Activated T-cell treated with anti-CD3 and anti-CD28 coated beads for 1 hour (primary cell): ENCODE data around the gene GRSF1.
"Not testable (repeated sequence)": the region's sequence is repeated elsewhere in the genome, so short reads cannot be mapped to it uniquely, and the experiment has no call there.

Source experiments
- DNase-seq: peaks from one replicate; pipeline ENCODE4 v3.0.0-alpha.2; 2020; ENCODE audit warnings: low read depth

GRSF1 gene

DNA sequence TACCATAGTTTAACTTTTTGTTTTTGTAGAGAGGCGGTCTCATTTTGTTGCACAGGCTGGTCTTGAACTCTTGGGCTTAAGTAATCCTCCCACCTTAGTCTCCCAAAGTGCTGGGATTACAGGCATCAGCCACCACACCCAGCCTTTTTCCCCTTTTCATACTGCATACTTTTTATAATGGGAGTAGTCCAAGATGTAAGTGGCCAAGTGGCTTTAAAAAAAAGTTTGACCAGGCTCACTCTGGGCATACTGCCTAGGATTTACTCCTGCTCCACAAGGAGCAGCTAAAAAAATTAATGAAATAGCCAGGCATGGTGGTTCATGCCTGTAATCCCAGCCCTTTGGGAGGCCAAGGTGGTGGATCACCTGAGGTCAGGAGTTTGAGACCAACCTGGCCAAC lies 6.0 kb downstream of the GRSF1 start:
- DNase-seq, result no peak

DNA sequence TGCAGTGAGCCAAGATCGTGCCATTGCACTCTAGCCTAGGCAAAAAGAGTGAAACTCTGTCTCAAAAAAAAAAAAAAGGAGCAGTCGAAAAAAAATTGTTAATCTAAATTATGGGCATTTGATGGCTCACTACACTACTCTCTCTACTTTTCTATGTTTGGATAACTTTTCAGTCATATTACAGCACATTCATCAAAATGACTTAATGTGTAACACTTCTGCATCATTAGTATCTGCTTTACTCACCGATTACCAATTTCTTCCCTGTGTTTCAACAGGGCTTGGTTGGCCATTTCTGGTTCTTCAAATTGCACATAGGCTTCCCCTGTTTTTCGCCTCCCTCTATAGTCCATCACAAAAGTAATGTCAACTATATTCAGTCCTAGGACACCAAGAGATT lies 8.4 kb downstream of the GRSF1 start:
- no peak for DNase-seq

DNA sequence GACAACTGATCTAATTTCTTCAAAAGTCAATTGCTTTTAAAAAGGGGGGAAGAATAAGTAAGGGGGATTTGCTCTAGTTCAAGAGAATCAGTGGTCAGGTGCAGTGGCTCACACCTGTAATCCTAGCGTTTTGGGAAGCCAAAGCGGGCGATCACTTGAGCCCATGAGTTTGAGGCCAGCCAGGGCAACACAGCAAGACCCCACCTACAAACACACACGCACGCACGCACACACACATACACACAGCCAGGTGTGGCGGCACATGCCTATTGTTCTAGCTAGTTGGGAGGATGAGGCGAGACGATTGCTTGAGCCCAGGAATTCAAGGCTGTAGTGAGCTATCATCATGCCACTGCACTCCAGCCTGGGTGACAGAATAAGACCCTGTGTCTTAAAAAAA lies 9.6 kb downstream of the GRSF1 start:
- DNase-seq, result no peak

DNA sequence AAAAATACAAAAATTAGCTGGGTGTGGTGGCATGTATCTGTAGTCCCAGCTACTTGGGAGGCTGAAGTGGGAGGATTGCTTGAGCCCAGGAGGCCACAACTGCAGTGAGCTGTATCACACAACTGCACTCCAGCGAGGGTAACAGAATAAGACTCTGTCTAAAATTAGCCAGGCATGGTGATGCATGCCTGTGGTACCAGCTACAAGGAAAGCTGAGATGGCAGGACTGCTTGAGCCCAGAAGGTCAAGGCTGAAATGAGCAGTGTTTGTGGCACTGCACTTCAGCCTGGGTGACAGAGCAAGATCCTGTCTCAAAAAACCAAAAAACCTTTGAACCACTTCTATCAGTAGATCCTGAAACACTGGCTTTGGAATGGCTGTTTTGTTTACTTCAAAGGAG lies 10.2 kb downstream of the GRSF1 start:
- DNase-seq, result no peak

DNA sequence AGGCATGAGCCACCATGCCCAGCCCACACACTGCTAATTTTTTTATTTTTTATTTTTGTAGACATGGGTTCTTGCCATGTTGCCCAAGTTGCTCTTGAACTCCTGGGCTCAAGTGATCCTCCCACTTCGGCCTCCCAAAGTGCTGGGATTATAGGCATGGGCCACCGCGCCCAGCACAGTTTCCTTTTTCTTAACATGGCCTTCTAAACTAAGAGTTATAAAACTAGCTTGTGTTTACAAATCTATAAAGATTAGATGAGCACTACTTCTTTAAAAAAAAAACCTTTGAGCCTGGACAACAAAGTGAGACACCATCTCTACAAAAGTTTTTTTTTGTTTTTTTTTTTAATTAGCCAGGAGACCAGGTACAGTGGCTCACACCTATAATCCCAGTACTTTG lies 10.7 kb downstream of the GRSF1 start:
- DNase-seq, result no peak

DNA sequence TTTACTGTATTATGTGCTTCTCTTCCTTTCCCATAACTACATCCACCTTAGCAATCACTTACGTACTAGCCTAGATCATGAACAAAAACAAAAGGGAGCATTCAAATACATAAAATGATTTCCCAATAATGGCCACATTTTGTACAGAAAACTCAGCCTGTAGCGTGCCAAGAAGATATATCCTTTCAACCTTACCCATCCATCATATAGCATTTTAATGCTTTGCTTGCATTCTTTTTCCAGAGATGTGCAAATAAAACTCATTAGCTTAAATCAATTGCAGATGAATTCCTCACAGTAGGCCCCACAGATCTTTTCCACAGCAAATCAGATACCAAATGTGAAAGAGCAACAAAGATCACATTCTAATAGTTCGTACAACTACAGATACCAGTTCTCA lies 20.8 kb downstream of the GRSF1 start:
- no peak for DNase-seq

DNA sequence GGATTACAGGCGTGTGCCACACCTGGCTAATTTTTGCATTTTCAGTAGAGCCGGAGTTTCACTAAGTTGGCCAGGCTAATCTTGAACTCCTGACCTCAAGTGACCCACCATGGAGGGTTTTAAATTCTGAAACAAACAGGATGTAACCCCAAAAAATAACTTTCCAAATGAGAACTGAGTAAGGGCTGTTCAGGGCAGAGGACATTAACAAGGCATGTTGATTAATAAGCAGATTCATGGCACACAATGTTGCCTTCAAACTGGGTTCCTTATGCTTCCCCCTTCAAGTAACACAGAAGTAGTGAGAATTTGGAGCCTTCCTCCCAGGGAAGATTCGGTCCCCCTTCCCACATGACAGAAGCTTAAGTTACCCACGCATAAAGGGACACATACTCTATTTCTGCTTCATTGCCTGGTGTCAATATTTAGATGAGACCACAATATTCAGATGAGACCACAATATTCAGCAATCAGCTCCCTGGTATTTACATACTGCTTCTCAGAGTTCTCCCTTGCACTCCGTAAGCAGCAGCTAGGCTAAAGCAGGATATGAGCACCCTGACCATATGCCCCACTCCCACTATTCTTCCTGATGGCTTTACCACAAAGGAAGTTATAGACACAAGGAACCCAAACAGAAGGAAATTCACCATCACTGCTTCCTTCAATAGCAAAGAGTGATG lies 21.4 kb downstream of the GRSF1 start:
- DNase-seq, result no peak

DNA sequence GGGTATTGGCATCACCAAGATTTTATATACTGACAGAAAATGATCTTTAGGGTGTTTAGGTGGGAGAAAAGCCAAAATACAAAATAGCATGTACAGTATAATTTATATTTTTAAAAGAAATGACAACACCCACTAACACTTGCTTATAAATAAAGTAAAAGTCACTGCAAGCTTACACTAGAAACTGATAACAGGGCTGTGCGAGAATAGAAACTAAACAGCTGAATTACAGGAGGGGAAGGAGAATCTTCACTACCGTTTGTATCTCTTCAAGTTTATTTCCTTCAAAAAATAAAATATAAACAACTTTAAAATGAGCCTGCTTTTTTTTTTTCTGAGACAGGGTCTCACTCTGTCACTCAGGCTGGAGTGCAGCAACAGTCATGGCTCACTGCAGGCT lies 22.8 kb downstream of the GRSF1 start:
- no peak for DNase-seq

DNA sequence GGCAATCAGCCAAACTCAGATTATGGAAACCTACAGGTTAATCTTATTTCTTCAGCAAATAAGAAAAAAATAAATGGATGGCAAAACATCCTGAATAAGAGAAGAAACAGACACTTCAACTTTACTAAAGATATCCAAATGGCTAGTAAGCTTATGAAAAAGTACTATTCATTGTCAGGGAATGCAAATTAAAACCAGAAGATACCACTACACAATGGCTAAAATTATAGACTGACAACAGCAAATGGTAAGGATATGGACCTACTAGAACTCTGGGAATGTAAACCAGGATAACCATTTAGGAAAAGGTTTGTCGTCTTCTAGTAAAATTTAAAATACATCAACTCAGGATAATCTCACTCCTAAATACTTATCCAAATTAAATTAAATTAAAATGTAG lies 24.3 kb downstream of the GRSF1 start:
- no peak for DNase-seq

DNA sequence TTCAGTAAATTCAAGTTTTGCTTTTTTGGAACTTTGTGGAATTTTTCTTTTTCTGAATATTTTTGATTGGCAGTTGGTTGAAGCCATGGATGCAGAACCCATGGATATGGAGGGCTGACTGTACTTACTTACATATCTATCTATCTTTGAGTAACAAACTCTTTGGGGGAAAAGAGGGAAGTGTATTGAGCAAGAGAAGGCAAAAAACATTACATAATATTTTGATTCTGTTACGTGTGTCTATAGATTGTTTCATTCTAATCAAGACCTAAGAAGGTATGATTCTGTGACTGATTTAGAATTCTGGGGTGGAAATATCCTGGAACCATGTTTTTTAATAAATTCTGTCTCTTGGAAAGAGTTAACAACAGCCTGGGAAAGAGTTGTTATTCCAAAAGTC lies 31.5 kb downstream of the GRSF1 start:
- DNase-seq, result no peak

DNA sequence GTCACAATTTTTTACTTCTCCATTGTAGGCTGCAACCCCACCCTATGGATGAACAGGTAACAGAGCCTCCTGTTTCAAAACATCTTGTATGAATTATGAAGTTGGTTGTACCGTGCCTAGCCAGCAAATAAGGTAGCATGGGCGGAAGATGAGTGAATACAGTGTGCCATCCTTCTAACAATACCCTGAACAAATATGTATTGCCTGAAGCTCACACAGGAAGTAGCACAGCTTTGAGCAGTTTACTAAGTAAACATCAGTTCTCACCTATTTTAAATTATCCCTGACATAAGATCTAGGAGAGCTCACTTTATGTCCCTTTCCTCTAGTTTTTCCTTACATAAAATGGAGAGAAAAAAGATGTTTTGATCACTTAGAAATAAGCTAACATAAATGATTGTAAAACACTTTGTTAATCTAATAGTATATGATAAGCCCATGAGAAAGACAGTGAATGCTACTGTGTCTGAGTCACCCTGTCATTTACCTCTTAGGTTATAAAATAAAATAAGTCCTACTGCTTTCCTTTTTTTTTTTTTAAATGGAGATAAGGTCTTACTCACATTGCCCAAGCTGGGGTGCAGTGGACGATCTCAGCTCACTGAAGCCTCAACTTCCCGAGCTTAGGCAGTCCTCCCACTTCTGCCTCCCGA lies 36.6 kb downstream of the GRSF1 start:
- no peak for DNase-seq

DNA sequence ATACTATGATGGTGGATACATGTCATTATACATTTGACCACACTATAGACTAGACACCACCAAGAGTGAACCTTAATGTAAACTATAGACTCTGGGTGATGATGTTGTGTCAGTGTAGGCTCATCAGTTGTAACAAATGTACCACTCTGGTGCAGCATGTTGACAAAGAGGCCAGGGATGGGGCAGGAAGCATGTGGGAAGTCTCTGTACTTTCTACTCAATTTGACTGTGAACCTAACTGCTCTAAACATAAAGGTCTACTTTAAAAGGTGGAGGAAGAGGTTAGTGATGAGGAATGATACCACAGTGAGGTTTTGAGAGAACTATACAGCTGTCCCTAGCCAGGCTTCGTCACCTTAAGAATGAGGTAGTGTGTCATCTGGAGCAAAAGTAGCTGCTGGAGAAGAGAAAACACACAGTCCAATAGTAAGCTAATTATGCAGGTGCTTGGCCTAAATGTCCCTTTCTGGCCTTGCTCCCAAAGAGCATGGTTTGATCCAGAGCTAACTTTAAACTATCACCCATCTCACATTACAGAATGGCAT lies 38.4 kb downstream of the GRSF1 start:
- DNase-seq, result no peak

DNA sequence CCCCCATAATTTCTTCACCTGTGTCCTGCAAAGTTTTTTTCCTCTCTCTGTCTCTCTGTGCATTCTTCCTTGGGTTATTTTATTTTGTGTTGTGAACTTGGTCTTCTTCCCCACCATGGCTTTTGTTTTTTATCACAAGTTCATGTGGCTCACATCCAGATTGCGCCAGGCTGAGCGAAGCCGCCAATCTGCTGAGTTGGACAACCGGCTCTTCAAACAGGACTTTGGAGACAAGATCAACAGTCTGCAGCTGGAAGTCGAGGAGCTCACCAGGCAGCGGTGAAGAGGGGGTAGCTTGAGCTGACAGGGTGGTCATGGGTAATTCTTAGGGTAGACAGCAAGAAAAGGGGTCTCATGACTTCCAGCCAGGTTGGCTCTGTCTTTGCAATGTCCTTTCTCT lies 46.1 kb downstream of the GRSF1 start:
- no peak for DNase-seq

DNA sequence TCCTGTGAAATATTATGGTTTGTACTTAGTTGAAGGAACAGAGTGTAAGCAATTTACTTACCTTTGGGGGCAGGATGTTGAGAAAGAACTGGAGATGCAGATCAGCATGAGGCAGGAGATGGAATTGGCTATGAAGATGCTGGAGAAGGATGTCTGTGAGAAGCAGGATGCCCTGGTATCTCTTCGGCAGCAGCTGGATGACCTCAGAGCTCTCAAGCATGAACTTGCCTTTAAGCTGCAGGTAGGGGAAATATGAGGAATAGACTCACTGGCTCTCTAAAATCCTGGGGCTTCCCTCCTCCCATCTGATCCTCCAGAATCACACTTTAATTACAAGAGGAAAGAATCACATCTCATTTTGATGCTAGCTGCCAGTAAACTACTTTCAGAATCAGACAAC lies 51.0 kb downstream of the GRSF1 start:
- no peak for DNase-seq

DNA sequence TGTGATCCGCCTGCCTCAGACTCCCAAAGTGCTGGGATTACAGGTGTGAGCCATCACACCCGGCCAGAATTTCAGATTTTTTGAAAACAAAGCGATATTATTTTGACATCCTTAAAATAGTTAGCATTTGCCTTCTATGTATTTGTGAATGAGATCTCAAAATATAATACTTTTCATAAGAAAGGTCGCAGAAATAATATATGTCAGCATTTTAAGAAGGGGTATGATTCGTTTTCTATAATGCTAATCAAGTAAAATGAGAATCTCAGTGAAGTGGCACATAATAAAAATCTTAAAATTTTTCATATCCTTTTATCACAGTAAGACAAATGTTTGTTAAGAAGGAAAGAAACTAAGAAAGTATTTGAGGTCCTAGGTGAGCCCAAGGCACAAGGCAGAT lies 52.2 kb downstream of the GRSF1 start:
- DNase-seq, result no peak

DNA sequence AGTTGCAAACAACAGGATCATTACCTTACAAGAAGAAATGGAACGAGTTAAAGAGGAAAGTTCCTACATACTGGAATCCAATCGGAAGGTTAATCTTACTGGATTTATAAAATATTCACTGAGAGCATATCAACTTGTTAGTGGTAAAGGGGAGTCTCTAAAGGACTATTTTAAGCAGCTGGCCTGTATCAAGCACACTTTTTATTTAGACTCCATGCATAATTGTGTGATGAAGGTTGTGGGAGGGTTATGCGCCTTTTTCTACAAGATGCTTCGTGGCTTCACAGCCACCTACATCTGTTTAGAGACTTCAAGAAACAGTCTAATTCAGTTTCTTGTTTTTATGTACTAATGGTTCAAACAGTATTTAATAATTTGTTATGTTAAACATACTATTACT lies 56.6 kb downstream of the GRSF1 start:
- DNase-seq, result no peak

DNA sequence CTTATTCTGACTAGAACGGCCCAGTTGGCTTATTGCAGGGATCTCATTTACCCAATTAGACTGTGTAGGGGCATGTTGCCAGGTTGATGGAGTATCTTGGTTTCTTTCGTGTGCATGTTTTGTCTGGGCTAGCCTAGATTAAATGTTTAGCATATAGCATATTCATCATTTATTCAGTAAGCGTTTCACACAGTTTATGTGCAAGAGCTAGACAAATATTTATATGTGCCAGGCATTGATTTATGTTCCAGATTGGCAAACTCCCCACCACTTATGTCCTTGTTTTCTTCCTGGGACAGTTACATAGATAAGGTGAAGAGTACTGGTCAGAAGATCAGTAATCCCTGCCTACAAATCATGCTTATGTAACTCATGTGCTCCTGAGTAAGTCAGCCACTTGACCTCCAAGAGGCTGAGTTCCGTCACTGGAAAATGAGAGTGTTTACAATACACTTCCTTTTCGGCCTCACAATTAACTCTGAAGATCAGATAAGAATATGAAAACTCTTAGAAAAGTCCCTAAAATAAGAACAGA lies 60.7 kb downstream of the GRSF1 start:
- DNase-seq, result no peak

DNA sequence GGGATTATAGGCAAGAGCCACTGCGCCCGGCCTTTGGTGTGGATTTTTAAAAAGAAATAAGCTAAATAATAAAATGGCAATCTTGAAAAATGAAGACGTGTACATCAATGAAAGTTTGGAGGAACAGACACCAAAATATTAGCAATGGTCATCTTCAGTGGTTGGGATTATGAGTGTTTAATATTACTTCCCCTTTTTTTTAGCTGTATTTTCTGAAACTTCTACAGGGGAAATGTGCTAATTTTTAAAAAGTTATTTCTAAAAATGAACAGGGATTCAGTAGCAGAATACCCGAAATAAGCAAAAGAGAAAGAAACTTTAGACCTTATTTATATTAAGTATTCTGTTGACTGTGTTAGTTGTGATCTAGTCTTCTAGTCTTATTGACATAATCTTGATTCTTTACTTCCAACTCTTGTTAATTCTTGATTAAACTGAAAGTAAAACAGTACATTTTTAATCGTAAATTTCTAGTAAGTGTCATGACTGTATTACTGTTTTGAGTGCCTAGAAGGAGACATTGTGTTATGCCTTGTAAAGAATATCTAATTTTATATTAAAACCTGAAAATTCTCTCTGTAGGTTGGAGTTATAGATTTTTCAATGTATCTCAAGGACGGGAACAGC lies 66.6 kb downstream of the GRSF1 start:
- no peak for DNase-seq

DNA sequence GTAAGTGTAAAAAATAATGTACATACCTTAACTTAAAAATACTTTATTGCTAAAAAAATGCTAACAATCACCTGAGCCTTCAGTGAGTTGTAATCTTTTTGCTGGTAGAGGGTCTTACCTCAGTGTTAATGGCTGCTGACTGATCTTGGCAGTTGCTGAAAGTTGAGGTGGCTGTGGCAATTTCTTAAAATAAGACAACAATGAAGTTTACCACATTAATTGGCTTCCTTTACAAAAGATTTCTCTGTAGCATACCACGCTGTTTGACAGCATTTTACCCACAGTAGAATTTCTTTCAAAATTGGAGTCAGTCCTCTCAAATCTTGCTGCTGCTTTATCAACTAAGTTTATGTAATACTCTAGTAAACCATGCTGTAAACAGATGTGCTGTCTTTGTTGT lies 70.3 kb downstream of the GRSF1 start:
- DNase-seq, result not testable (repeated sequence)

DNA sequence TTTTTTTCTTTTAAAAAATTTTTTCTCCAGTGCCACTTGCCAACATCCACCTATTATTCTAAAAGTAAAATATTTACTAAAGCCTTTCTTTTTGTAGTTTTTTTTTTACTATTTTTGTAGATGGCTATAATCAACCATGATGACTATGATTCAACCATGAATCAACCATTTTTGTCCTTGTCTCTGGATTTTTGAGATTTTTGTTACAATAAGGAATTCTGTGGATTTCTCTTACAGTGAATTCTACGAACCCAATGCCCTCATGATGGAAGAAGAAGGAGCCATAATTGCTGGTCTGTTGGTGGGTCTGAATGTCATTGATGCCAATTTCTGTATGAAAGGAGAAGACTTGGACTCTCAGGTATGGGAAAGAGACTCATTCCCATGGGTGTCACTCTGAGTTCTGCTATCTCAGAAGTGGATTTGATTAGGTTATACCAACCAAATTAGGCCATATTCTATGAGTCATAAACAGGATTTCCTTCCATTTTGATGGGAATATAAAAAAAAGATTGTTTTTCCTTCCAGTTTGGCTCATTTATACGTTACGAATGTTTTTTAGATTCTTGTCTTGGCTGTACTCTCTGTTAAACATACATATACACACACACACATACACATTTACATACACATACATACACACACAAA lies 71.3 kb downstream of the GRSF1 start:
- DNase-seq, result no peak
